Subcutaneous adipose tissue (tissue), 4 donors: Measurements from ENCODE around the gene FOXO1. TPM values are rescaled to one million over a fixed set of nuclear protein-coding genes. Genes with fewer than 3 reads are reported as not detected.

ENCODE experiments used
- CTCF ChIP-seq: fragments of 450-650 bp; IDR thresholded peaks from one replicate; pipeline ENCODE4 v1.5.1; 2016; ENCODE audit warnings: low read depth, mild to moderate bottlenecking, control low read depth, antibody characterized with exemption, moderate library complexity
- total RNA-seq, 4 donors: library from RNA; depleted of rRNA; stranded (reverse); fragments of >200 nt; gene quantifications; one replicate each; pipeline ENCODE4 v1.1.0, GENCODE V29; 2016

The FOXO1 gene
- total RNA-seq, 4 donors from 2014 or later, result 93.0 to 198 (median 134) TPM

DNA sequence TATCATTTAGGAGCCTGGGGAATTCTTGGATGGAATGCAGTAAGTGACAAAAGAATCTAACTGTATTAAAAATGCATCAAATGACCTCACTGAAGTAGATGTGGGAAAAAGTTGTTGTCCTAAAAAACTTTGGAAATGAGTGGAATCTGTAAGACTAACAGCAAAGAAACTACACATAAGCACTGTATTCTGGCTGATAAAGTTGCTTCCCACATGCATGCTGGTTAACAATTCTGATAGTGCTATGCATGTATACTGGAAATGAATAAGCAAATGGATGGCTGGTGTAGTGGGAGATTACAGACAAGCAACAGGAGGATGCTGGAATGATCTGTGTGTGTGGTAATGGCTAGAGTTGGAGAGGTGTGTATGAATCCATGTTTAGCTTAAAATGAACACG, 138.5 kb downstream of the FOXO1 start:
- TF ChIP-seq CTCF, result no peak

DNA sequence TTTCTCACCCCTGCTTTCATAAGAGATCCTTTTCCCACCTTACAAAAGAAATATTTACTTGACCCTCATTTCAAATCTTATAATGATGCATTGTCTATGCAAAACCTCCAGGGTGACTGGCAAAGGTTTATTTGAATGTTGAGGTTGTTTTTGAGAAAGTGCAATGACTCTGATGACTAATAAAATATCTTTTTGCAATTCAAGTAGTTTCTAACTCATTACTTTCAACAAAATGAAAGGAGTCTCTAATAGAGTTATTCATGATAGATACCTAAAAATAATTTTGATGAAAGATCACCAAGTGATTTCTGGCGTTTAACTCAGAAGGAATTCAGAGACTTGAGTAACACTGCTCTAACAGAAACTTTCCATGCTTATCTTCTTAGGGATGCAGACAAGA, 144.2 kb downstream of the FOXO1 start:
- TF ChIP-seq CTCF, result no peak

DNA sequence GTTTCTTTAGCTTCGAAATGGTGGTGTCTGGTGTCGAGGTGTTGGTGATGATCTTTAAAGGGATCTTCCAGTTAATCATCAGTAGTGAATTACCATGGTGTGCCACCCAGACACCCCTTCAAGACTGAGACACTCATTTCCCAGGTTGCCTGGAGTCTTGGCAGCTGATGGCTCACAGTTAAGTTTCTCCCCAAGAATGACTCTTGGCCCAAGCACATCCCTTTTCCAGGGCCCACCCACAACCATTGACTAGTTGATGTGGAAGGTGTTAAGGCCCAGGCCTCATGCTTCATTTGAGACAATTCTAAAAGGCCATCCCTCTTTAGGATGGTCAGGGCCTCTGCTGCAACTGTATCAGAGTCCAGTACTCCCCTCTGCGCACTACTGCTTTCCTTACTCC, 145.5 kb downstream of the FOXO1 start:
- TF ChIP-seq CTCF, result no peak

DNA sequence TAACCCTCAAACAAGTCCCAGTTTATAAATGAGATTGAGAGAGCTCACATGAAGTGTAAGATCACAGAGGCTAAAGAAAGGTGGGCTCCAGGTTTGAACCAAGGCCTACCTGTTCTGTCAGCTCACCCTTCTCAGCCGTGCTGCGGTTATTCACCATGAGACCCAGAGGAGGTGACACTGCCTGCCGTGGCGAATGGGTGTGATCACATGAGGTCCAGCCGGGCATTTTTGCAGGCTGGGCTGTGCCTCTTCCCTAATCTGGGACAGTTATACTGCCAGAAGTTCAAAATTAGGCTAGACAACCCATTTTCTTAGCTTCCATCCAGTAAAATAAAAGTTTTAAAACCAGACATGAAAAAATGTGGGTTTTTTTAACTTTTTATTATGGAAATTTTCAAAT, 146.8 kb downstream of the FOXO1 start:
- no peak for TF ChIP-seq CTCF

DNA sequence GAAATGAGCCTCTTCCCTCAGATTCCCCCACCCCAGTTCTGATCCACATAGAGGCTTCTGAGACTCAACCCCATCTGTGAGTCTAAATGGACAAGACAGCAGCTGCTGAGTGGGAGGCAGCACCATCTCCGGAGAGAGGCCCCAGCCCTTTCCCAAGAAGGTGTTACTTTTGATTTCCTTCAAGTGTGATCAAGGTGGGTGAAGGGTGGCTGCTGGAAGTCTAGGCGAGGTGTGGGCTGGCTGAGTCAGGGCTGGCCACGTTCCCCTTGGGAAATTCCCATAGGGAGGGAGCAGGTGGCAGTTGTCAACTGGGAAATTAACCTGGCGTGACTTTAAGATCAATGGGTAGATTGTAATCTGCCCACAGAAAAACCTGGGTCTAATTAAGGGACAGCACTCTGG, 148.0 kb downstream of the FOXO1 start:
- TF ChIP-seq CTCF, result no peak

DNA sequence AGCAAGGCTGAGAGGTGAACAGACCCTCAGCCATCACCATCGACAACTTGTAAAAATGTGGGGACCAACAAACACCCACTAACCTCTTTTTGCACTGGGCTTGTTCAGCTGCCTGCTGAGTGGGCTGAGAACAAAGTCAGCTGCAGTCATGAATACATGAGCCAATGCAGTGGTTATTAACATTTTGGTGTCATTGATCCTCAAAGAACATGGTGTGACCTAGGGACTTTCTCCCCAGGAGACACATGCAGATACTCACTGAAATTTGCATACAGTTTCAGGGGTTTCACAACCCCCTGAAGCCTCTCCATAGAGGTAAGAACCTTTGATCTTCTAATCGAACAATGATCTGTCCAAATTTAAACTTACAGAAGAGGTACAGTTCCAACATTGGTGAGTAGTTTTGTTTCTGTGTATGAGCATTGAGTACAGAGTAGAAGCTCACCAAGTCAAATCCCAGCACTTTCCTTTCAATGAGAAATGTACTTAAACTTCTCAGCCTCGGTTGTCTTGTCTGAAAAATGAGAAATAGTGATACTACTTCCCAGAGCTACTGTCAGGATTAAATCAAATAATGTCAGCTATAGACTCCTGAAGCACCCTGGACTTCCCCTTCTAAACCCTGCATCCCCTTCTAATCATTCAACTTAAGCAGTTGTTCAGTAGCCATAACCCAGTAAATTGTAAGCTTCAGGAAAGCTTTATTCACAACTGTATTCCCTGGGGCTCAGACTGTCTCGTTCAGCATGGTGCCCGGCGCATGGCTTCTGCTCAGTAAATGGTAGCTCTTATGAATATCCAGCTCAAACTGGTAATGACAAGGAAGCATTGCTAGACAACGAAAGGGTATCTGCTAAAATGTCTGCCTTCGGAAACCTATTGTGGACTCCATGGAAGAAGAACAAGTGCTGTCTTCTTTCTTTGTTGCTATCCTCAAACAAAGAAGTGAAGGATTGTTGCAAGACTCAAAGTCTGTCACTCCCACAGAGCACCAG, 148.7 kb downstream of the FOXO1 start:
- no peak for TF ChIP-seq CTCF

GRCh38 chr13:40515702-40516101, 150.7 kb downstream of the FOXO1 start:
- TF ChIP-seq CTCF, result no peak
